ENCODE data around the gene CEP128. TPM values are rescaled to one million over a fixed set of nuclear protein-coding genes. Genes with fewer than 3 reads are reported as not detected.

The CEP128 gene
- total RNA-seq, 1 experiment from 2014 or later = 12.0 TPM

GRCh38 chr14:80698974-80699373, 242.6 kb downstream of the CEP128 start:
- ChIA-PET POLR2A (no interaction called here), CTCF (no interaction called here)
- H3K4me3 Mint-ChIP-seq = no peak overlapping the region
- no peaks in the 10 kb centered on the region for H3K27me3 Mint-ChIP-seq (ENCODE audit: low read depth)
- no peak for ATAC-seq
- TF ChIP-seq NFYB (CRISPR knock-in tag; conservative IDR thresholded peaks at IDR 0.05; ENCODE audit: low read depth) (no peak), CTCF (IDR thresholded peaks at IDR 0.05) (no peak)
- H3K36me3 Mint-ChIP-seq = no peaks in the 10 kb centered on the region
- H3K27ac Mint-ChIP-seq = no peak overlapping the region
- peaks cover under 1% of the 10 kb centered on the region; the same call in 1 of the 2 replicates for H3K9me3 Mint-ChIP-seq
- H3K4me1 Mint-ChIP-seq = no peaks in the 10 kb centered on the region
- DNase-seq (ENCODE audit: low spot score) = no peak

GRCh38 chr14:80695869-80696268, 245.7 kb downstream of the CEP128 start:
- Mint-ChIP-seq H3K27ac (no peak overlapping the region), H3K4me1 (peaks cover 11% of the 10 kb centered on the region), H3K4me3 (no peak overlapping the region), H3K36me3 (no peaks in the 10 kb centered on the region), H3K9me3 (peaks cover 4% of the 10 kb centered on the region; the same call in 1 of the 2 replicates), H3K27me3 (ENCODE audit: low read depth) (no peaks in the 10 kb centered on the region)
- POLR2A ChIA-PET = no interaction called here
- ATAC-seq (no peak), DNase-seq (ENCODE audit: low spot score) (no peak)
- CTCF ChIA-PET = no interaction called here
- TF ChIP-seq ZBTB21 (CRISPR knock-in tag; IDR thresholded peaks at IDR 0.05; ENCODE audit: borderline replicate concordance) = no peak
- TF ChIP-seq ERG (CRISPR knock-in tag; IDR thresholded peaks at IDR 0.05) = no peak
- no peak for TF ChIP-seq SOX15 (CRISPR knock-in tag; IDR thresholded peaks at IDR 0.05)
- no peak for TF ChIP-seq ELF4 (CRISPR knock-in tag; IDR thresholded peaks at IDR 0.05; ENCODE audit: low read depth)
- TF ChIP-seq CDX4 (CRISPR knock-in tag; IDR thresholded peaks at IDR 0.05; ENCODE audit: borderline replicate concordance) = no peak
- TF ChIP-seq ATF2 (CRISPR knock-in tag; IDR thresholded peaks at IDR 0.05; ENCODE audit: borderline replicate concordance, low read depth) = no peak
- no peak for TF ChIP-seq JUN (CRISPR knock-in tag; IDR thresholded peaks at IDR 0.05)
- TF ChIP-seq TEAD4 (CRISPR knock-in tag; IDR thresholded peaks at IDR 0.05) = no peak
- no peak for TF ChIP-seq RORB (CRISPR knock-in tag; IDR thresholded peaks at IDR 0.05)
- no peak for TF ChIP-seq MXD4 (CRISPR knock-in tag; IDR thresholded peaks at IDR 0.05; ENCODE audit: borderline replicate concordance)
- no peak for TF ChIP-seq CREM (CRISPR knock-in tag; IDR thresholded peaks at IDR 0.05)
- TF ChIP-seq IRF1 (CRISPR knock-in tag; IDR thresholded peaks at IDR 0.05) = no peak
- TF ChIP-seq ZNF281 (CRISPR knock-in tag; IDR thresholded peaks at IDR 0.05) = no peak
- no peak for TF ChIP-seq CBFB (CRISPR knock-in tag; IDR thresholded peaks at IDR 0.05; ENCODE audit: low read depth)

Measured in WTC11 (cell line).